Mesendoderm (in vitro differentiated cells): ENCODE data around the gene SKAP1.
"Not testable (repeated sequence)": the region's sequence is repeated elsewhere in the genome, so short reads cannot be mapped to it uniquely, and the experiment has no call there.

Experiments used
- DNase-seq: peaks from one replicate; pipeline ENCODE4 v3.0.0; 2013
- H2AK5ac ChIP-seq: 2 replicates; pipeline ENCODE4 v1.6.1; 2013; ENCODE audit warnings: low read length, inconsistent platforms
- H2BK120ac ChIP-seq: 2 replicates; pipeline ENCODE4 v1.6.1; 2013; ENCODE audit warnings: low read depth, mild to moderate bottlenecking, low read length, moderate library complexity, mixed read lengths
- H2BK15ac ChIP-seq: replicated peaks from 2 replicates; pipeline ENCODE4 v1.6.1; 2013; ENCODE audit warnings: low read depth, mild to moderate bottlenecking, moderate library complexity
- H2BK5ac ChIP-seq: 2 replicates; pipeline ENCODE4 v1.6.1; 2013; ENCODE audit warnings: low read length, inconsistent platforms
- H3K18ac ChIP-seq: 2 replicates; pipeline ENCODE4 v1.6.1; 2013; ENCODE audit warnings: mild to moderate bottlenecking, low read length, mixed read lengths
- H3K23ac ChIP-seq: one replicate; pipeline ENCODE4 v1.6.1; 2013; ENCODE audit warnings: low read length
- H3K27ac ChIP-seq: 2 replicates; pipeline ENCODE4 v1.5.1; 2013; ENCODE audit warnings: low read depth, mild to moderate bottlenecking, inconsistent platforms, low read length, moderate library complexity
- H3K27me3 ChIP-seq: 2 replicates; pipeline ENCODE4 v1.6.1; 2013; ENCODE audit warnings: low read length, control low read depth, mild to moderate bottlenecking, inconsistent platforms; ENCODE audit not compliant: insufficient read depth, poor library complexity
- H3K36me3 ChIP-seq: 2 replicates; pipeline ENCODE4 v1.6.1; 2013; ENCODE audit warnings: low read length, inconsistent platforms; ENCODE audit not compliant: control insufficient read depth, insufficient read depth
- H3K4ac ChIP-seq: one replicate; pipeline ENCODE4 v1.6.1; 2013; ENCODE audit warnings: low read depth, mild to moderate bottlenecking, low read length, moderate library complexity
- H3K4me1 ChIP-seq: 2 replicates; pipeline ENCODE4 v1.6.1; 2013; ENCODE audit warnings: low read depth, low read length, inconsistent platforms; ENCODE audit not compliant: control insufficient read depth
- H3K4me2 ChIP-seq: 2 replicates; pipeline ENCODE4 v1.6.1; 2013; ENCODE audit warnings: low read length
- H3K4me3 ChIP-seq: 2 replicates; pipeline ENCODE4 v1.5.1; 2013; ENCODE audit warnings: mild to moderate bottlenecking, low read length
- H3K56ac ChIP-seq: one replicate; pipeline ENCODE4 v1.6.1; 2013; ENCODE audit warnings: low read length
- H3K79me1 ChIP-seq: 2 replicates; pipeline ENCODE4 v1.6.1; 2013; ENCODE audit warnings: low read length, inconsistent platforms
- H3K79me2 ChIP-seq: 2 replicates; pipeline ENCODE4 v1.6.1; 2013; ENCODE audit warnings: mild to moderate bottlenecking, low read length; ENCODE audit not compliant: control insufficient read depth, insufficient read depth
- H3K9ac ChIP-seq: 2 replicates; pipeline ENCODE4 v1.6.1; 2013; ENCODE audit warnings: low read length, inconsistent platforms
- H4K5ac ChIP-seq: one replicate; pipeline ENCODE4 v1.6.1; 2013; ENCODE audit warnings: low read length
- H4K8ac ChIP-seq: one replicate; pipeline ENCODE4 v1.6.1; 2013; ENCODE audit warnings: low read depth, mild to moderate bottlenecking, control low read depth, low read length, moderate library complexity
- WGBS: extraction: QIAGEN DNeasy Blood & Tissue Kit; methylation state at CpG from one replicate; pipeline ENCODE4 v1.1.7; 2013; ENCODE audit warnings: low lambda C conversion rate, missing lambda C conversion rate; ENCODE audit not compliant: insufficient coverage; ENCODE audit errors: extremely low coverage; 5-methylcytosine and 5-hydroxymethylcytosine counted together

The SKAP1 gene

DNA sequence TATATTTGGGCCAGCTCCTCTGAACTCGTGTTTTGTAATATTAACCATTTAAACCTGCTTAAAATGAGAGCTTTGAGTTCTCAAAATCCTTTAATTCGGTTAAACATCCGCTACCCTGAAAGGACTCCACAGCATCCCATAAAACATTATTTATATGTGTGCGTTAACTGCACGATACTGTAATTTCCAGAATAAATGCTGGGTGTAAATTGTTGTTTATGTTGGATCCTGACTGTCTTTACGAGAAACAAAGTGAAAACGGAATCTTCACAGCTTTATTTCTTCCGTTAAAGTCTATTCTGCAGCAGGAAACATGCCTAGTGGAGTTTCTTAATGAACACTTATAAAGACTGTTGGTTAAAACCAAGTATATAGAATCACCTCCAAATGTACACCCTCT lies 179.1 kb downstream of the SKAP1 start:
- no peaks in the 10 kb centered on the region for H3K79me2 ChIP-seq
- H4K5ac ChIP-seq = no peak overlapping the region
- H2BK15ac ChIP-seq = no peak overlapping the region
- H3K36me3 ChIP-seq = no peaks in the 10 kb centered on the region
- no peak overlapping the region for H3K4me3 ChIP-seq
- H2BK120ac ChIP-seq = no peak overlapping the region
- H3K4me1 ChIP-seq = peaks cover 3% of the 10 kb centered on the region
- no peaks in the 10 kb centered on the region for H3K79me1 ChIP-seq
- no peaks in the 10 kb centered on the region for H3K27me3 ChIP-seq
- no peak overlapping the region for H2BK5ac ChIP-seq
- H3K23ac ChIP-seq = no peak overlapping the region
- H3K27ac ChIP-seq = no peak overlapping the region
- no peak overlapping the region for H3K4ac ChIP-seq
- no CpG with 5 or more reads among the region's 8 CpGs for WGBS
- no peak overlapping the region for H3K56ac ChIP-seq
- H3K18ac ChIP-seq = no peak overlapping the region
- H3K4me2 ChIP-seq = no peak overlapping the region
- no peak for DNase-seq
- no peak overlapping the region for H2AK5ac ChIP-seq
- no peak overlapping the region for H3K9ac ChIP-seq
- H4K8ac ChIP-seq = no peak overlapping the region

DNA sequence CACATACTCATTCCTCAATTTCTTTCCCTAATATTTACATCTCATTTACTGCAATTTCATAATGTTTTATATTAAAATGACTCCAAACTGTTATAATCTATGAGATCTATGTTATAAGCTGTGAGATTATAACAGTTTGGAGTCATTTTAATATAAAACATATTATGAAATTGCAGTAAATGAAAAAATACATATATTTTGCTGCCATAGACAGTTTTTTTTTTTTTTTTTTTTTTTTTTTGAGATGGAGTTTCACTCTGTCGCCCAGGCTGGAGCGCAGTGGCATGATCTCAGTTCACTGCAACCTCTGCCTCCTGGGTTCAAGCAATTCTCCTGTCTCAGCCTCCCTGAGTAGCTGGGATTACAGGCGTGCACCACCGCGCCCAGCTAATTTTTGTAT lies 180.0 kb downstream of the SKAP1 start:
- WGBS = no CpG with 5 or more reads among the region's 5 CpGs
- not testable (repeated sequence) for H2BK15ac ChIP-seq, H3K4ac ChIP-seq, H3K4me3 ChIP-seq, H3K23ac ChIP-seq, H4K5ac ChIP-seq, H2BK5ac ChIP-seq, H3K36me3 ChIP-seq, H3K56ac ChIP-seq, H2BK120ac ChIP-seq, DNase-seq, H3K9ac ChIP-seq, H4K8ac ChIP-seq, H3K4me1 ChIP-seq, H3K27me3 ChIP-seq, H2AK5ac ChIP-seq, H3K27ac ChIP-seq, H3K18ac ChIP-seq, H3K79me1 ChIP-seq, H3K4me2 ChIP-seq, H3K79me2 ChIP-seq

DNA sequence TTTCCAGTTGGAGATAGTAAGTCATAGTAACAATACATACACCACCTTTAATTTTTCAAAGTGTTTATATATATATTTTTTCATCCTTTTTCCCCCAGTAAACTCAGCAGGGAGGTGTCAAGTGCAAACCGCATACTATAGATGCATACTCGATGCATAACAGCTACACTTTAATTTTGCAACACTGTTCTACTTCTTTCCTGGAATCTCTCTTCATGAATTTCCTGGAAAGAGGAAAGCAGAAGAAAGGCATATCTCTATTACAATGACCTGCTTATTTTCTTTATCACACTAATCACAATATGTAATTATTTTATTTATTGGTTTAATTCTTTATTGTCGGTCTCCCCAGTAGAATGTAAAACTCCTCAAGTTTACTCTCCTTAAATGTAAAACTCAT lies 182.4 kb downstream of the SKAP1 start:
- H3K4me3 ChIP-seq = no peak overlapping the region
- H3K27me3 ChIP-seq = no peaks in the 10 kb centered on the region
- H3K4ac ChIP-seq = no peak overlapping the region
- no peak overlapping the region for H2BK120ac ChIP-seq
- peaks cover 7% of the 10 kb centered on the region for H3K4me1 ChIP-seq
- no peak overlapping the region for H2BK5ac ChIP-seq
- no peaks in the 10 kb centered on the region for H3K36me3 ChIP-seq
- H3K9ac ChIP-seq = no peak overlapping the region
- H4K8ac ChIP-seq = no peak overlapping the region
- H3K27ac ChIP-seq = no peak overlapping the region
- no peak overlapping the region for H4K5ac ChIP-seq
- no peak for DNase-seq
- H3K79me1 ChIP-seq = no peaks in the 10 kb centered on the region
- H3K56ac ChIP-seq = no peak overlapping the region
- no peak overlapping the region for H2AK5ac ChIP-seq
- H3K18ac ChIP-seq = no peak overlapping the region
- H3K79me2 ChIP-seq = no peaks in the 10 kb centered on the region
- no CpG with 5 or more reads among the region's 3 CpGs for WGBS
- no peak overlapping the region for H2BK15ac ChIP-seq
- H3K4me2 ChIP-seq = no peak overlapping the region
- H3K23ac ChIP-seq = no peak overlapping the region

DNA sequence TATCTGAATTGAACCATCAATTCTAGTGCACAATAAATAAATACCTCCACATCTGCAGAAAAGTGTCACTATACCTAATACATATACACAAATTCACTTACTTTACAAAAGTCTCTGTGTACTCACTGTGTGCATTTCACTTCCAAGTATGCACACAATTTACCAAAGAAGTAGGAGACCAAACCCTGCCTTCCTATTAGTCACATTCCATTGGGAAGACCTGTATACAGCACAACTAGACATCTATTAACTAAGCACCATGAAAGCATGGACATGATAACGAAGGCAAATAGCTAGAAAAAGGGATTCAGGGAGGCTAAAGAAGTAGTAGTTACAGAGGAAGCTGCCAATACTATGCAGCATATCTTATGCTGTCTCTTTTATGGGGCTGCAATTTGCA lies 183.0 kb downstream of the SKAP1 start:
- Histone ChIP-seq H3K79me2 (no peaks in the 10 kb centered on the region), H3K79me1 (no peaks in the 10 kb centered on the region), H3K18ac (no peak overlapping the region), H2AK5ac (no peak overlapping the region), H2BK120ac (no peak overlapping the region), H3K23ac (no peak overlapping the region), H2BK5ac (no peak overlapping the region), H4K5ac (no peak overlapping the region), H3K4me1 (peaks cover 10% of the 10 kb centered on the region), H3K36me3 (no peaks in the 10 kb centered on the region), H3K27ac (no peak overlapping the region), H2BK15ac (no peak overlapping the region), H3K27me3 (no peaks in the 10 kb centered on the region), H3K4ac (no peak overlapping the region), H3K4me2 (no peak overlapping the region), H3K4me3 (no peak overlapping the region), H3K9ac (no peak overlapping the region), H3K56ac (no peak overlapping the region), H4K8ac (no peak overlapping the region)
- WGBS = no CpG with 5 or more reads among the region's 1 CpG
- DNase-seq = no peak

DNA sequence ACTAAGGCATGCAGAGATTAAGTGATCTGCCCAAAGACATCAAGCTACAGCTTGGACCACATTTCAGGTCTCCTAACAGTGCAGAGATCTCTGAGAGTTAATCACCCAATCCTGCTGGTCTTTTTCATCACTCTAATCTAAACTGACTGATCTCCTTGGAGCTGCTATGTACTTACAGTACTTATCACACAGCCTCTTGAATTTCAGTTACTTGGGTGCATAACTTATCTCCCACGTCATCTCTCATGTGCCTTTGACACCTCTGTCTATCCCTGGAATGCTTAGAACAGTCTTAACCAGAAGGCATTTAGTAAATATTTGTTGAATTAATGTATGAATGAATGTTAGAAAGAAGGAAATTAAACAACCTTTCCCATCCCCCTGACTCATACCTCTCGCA lies 183.4 kb downstream of the SKAP1 start:
- no peaks in the 10 kb centered on the region for H3K79me2 ChIP-seq
- no peak overlapping the region for H4K8ac ChIP-seq
- peaks cover 13% of the 10 kb centered on the region for H3K4me1 ChIP-seq
- no peak overlapping the region for H2BK5ac ChIP-seq
- no peak overlapping the region for H3K9ac ChIP-seq
- no CpG with 5 or more reads among the region's 2 CpGs for WGBS
- H3K4ac ChIP-seq = no peak overlapping the region
- no peak overlapping the region for H2BK120ac ChIP-seq
- H3K56ac ChIP-seq = no peak overlapping the region
- H3K23ac ChIP-seq = no peak overlapping the region
- no peak overlapping the region for H2BK15ac ChIP-seq
- H3K27me3 ChIP-seq = no peaks in the 10 kb centered on the region
- H4K5ac ChIP-seq = no peak overlapping the region
- H2AK5ac ChIP-seq = no peak overlapping the region
- H3K27ac ChIP-seq = no peak overlapping the region
- no peak overlapping the region for H3K4me2 ChIP-seq
- H3K18ac ChIP-seq = no peak overlapping the region
- no peak overlapping the region for H3K4me3 ChIP-seq
- H3K36me3 ChIP-seq = no peaks in the 10 kb centered on the region
- H3K79me1 ChIP-seq = no peaks in the 10 kb centered on the region
- peak; percentile 65 for DNase-seq

DNA sequence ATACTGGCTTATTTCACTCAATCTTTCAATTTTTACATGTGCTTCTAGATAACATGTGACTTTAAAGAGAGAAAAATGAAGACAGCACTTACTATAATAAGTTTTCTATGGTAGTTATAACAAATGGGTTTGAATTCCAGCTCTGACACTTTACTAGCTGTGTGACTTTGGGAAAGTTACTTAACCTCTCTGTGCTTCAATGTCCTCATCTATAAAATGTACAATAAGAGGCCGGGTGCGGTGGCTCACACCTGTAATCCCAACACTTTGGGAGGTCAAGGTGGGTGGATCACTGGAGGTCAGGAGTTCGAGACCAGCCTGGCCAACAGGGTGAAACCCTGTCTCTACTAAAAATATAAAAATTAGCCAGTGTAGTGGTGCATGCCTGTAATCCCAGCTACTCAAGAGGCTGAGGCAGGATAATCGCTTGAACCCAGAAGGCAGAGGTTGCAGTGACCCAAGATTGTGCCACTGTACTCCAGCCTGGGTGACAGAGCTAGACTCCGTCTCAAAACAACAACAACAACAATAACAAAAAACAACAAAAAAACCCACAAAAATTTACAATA lies 184.5 kb downstream of the SKAP1 start:
- not testable (repeated sequence) for H3K4me2 ChIP-seq, H3K23ac ChIP-seq, H3K79me2 ChIP-seq, H4K8ac ChIP-seq, H3K79me1 ChIP-seq, H3K27me3 ChIP-seq, H2BK15ac ChIP-seq, DNase-seq, H3K4ac ChIP-seq, H3K9ac ChIP-seq, H3K56ac ChIP-seq, H2AK5ac ChIP-seq, H3K36me3 ChIP-seq, H2BK5ac ChIP-seq, H3K18ac ChIP-seq, H3K4me3 ChIP-seq, H4K5ac ChIP-seq, H3K27ac ChIP-seq, H2BK120ac ChIP-seq
- no CpG with 5 or more reads among the region's 5 CpGs for WGBS
- H3K4me1 ChIP-seq = peaks cover 17% of the 10 kb centered on the region
